Measurements from ENCODE around the gene SH2D6. TPM values are rescaled to one million over a fixed set of nuclear protein-coding genes. Genes with fewer than 3 reads are reported as not detected.

Gene SH2D6
- total and polyA plus RNA-seq, 8 donors: 0.42 to 1.3 (median 0.80) TPM

GRCh38 chr2:85394261-85394681 lies 24.2 kb upstream of the SH2D6 start:
- DNase-seq (peak in 1 of 4 donors; percentile 27), ATAC-seq (no peak)
- no peak for TF ChIP-seq CTCF (IDR thresholded peaks at IDR 0.05)

GRCh38 chr2:85394976-85395375 lies 23.5 kb upstream of the SH2D6 start:
- H3K4me3 ChIP-seq: no peak overlapping the region
- H3K27ac ChIP-seq: no peak overlapping the region
- H3K9me3 ChIP-seq: no peaks in the 10 kb centered on the region
- ATAC-seq (no peak), DNase-seq (peak in 1 of 4 donors; percentile 10)
- no peaks in the 10 kb centered on the region for H3K27me3 ChIP-seq
- peaks cover 0 to 100% of the 10 kb centered on the region in 2 donors for H3K36me3 ChIP-seq
- H3K4me1 ChIP-seq: no peaks in the 10 kb centered on the region
- intact Hi-C loops (cut with DNase I): no loop called here
- no peak for TF ChIP-seq CTCF (IDR thresholded peaks at IDR 0.05)

More at GRCh38 chr2:85394261-85394681, 24.2 kb upstream of the SH2D6 start:
- Histone ChIP-seq H3K27ac (no peak overlapping the region), H3K36me3 (peaks cover 0 to 100% of the 10 kb centered on the region in 2 donors), H3K4me1 (no peaks in the 10 kb centered on the region), H3K9me3 (no peaks in the 10 kb centered on the region), H3K27me3 (no peaks in the 10 kb centered on the region), H3K4me3 (no peak overlapping the region)
- intact Hi-C loops (cut with DNase I): no loop called here

- DNase-seq (peak in 1 of 4 donors; percentile 2), ATAC-seq (no peak)
- peaks cover 0 to 100% of the 10 kb centered on the region in 2 donors for H3K36me3 ChIP-seq
- peak overlapping the region in 1 of 2 donors; percentile 7 for H3K27ac ChIP-seq
- H3K27me3 ChIP-seq: no peaks in the 10 kb centered on the region
- no peaks in the 10 kb centered on the region for H3K9me3 ChIP-seq
- intact Hi-C loops (cut with DNase I): no loop called here
- no peak for TF ChIP-seq CTCF (IDR thresholded peaks at IDR 0.05)
- H3K4me1 ChIP-seq: no peaks in the 10 kb centered on the region
- H3K4me3 ChIP-seq: no peak overlapping the region
Measured at GRCh38 chr2:85395912-85396475, 22.5 kb upstream of the SH2D6 start.

- TF ChIP-seq CTCF (IDR thresholded peaks at IDR 0.05): no peak
- Histone ChIP-seq H3K36me3 (peaks cover 0 to 100% of the 10 kb centered on the region in 2 donors), H3K4me1 (peaks cover 0 to 2% of the 10 kb centered on the region in 2 donors), H3K27me3 (no peaks in the 10 kb centered on the region), H3K9me3 (no peaks in the 10 kb centered on the region), H3K4me3 (no peak overlapping the region), H3K27ac (peak overlapping the region; percentile 1 to 7)
- DNase-seq (peak in 1 of 4 donors; percentile 18), ATAC-seq (peak; percentile 55)
- intact Hi-C loops (cut with DNase I): no loop called here
Measured at GRCh38 chr2:85396531-85397470, 21.7 kb upstream of the SH2D6 start.

- Histone ChIP-seq H3K9me3 (no peaks in the 10 kb centered on the region), H3K36me3 (peaks cover 0 to 93% of the 10 kb centered on the region in 2 donors), H3K4me1 (peaks cover 0 to 13% of the 10 kb centered on the region in 2 donors), H3K27ac (no peak overlapping the region), H3K27me3 (no peaks in the 10 kb centered on the region), H3K4me3 (no peak overlapping the region)
- ATAC-seq (no peak), DNase-seq (peak in 1 of 4 donors; percentile 16)
- intact Hi-C loops (cut with DNase I): no loop called here
- TF ChIP-seq CTCF (IDR thresholded peaks at IDR 0.05): no peak
Measured at GRCh38 chr2:85397925-85398331, 20.6 kb upstream of the SH2D6 start.

All from left lung (tissue), 10 donors.